Fibroblast of lung (primary cell): ENCODE results near the gene EBF3. TPM values are rescaled to one million over a fixed set of nuclear protein-coding genes. Genes with fewer than 3 reads are reported as not detected.

ENCODE experiments used
- DNase-seq, 2 donors: peaks; one replicate each; pipeline versions ENCODE4 v3.0.0 to v3.0.0-alpha.2; 2010; ENCODE audit warnings: low read depth in 2 of 2
- H2AFZ ChIP-seq: 2 replicates; pipeline ENCODE4 v1.5.1; 2012; ENCODE audit warnings: low read length, control low read depth, inconsistent platforms
- H3K27ac ChIP-seq: 2 replicates; pipeline ENCODE4 v1.5.1; 2011; ENCODE audit warnings: low read length, control low read depth; ENCODE audit not compliant: insufficient read depth
- H3K27me3 ChIP-seq: 2 replicates; pipeline ENCODE4 v1.5.1; 2011; ENCODE audit warnings: mild to moderate bottlenecking, low read length; ENCODE audit not compliant: control insufficient read depth, insufficient read depth
- H3K36me3 ChIP-seq: 2 replicates; pipeline ENCODE4 v1.5.1; 2011; ENCODE audit warnings: low read length; ENCODE audit not compliant: control insufficient read depth, insufficient read depth
- H3K4me1 ChIP-seq: 2 replicates; pipeline ENCODE4 v1.5.1; 2011; ENCODE audit warnings: low read length; ENCODE audit not compliant: control insufficient read depth, insufficient read depth; ENCODE audit errors: extremely low read depth
- H3K4me2 ChIP-seq: 2 replicates; pipeline ENCODE4 v1.5.1; 2011; ENCODE audit warnings: low read length, control low read depth; ENCODE audit not compliant: insufficient read depth; ENCODE audit errors: extremely low read depth
- H3K4me3 ChIP-seq, 4 experiments: fragments of 200-600 bp in 1 of 4; sonication (generic) in 1 of 4; replicated peaks in 1 of 4; 2 replicates each; pipeline ENCODE4 v1.5.1; 2011 to 2016; ENCODE audit warnings: low read length in 4 of 4, low read depth in 3 of 4, mild to moderate bottlenecking in 3 of 4, control low read depth in 2 of 4, inconsistent platforms in 1 of 4, mixed read lengths in 1 of 4; ENCODE audit not compliant: insufficient read depth in 1 of 4; ENCODE audit errors: control extremely low read depth in 1 of 4
- H3K79me2 ChIP-seq: 2 replicates; pipeline ENCODE4 v1.5.1; 2012; ENCODE audit warnings: mild to moderate bottlenecking, low read length, inconsistent platforms; ENCODE audit not compliant: control insufficient read depth, insufficient read depth
- H3K9ac ChIP-seq: 2 replicates; pipeline ENCODE4 v1.5.1; 2011; ENCODE audit warnings: mild to moderate bottlenecking, low read length, control low read depth; ENCODE audit not compliant: insufficient read depth
- H3K9me3 ChIP-seq: 2 replicates; pipeline ENCODE4 v1.5.1; 2012; ENCODE audit warnings: low read depth, low read length; ENCODE audit not compliant: control insufficient read depth, insufficient read depth
- H4K20me1 ChIP-seq: 2 replicates; pipeline ENCODE4 v1.5.1; 2011; ENCODE audit warnings: low read length; ENCODE audit not compliant: control insufficient read depth, insufficient read depth; ENCODE audit errors: extremely low read depth
- CTCF ChIP-seq, 2 donors: IDR thresholded peaks in 1 of 2; conservative IDR thresholded peaks in 1 of 2; 1 replicate in 1 of 2; 2 replicates in 1 of 2; pipeline ENCODE4 v1.5.1; 2011 to 2012; ENCODE audit warnings: low read length in 2 of 2, control low read depth in 1 of 2, inconsistent platforms in 1 of 2, low read depth in 1 of 2, mild to moderate bottlenecking in 1 of 2
- EZH2 ChIP-seq: IDR thresholded peaks from 2 replicates; pipeline ENCODE4 v1.5.1; 2012; ENCODE audit warnings: low read length, control low read depth, mild to moderate bottlenecking; ENCODE audit errors: missing control alignments
- polyA plus RNA-seq, 2 donors: library from polyadenylated mRNA; depleted of rRNA in 1 of 2; stranded (reverse) in 1 of 2; unstranded in 1 of 2; fragments of >200 nt; gene quantifications; 2 replicates each; pipeline ENCODE4 v1.2.1, GENCODE V29; 2011 to 2012; ENCODE audit warnings: missing spikeins in 1 of 2
- total RNA-seq: library from RNA; depleted of rRNA; stranded (reverse); fragments of >200 nt; gene quantifications from 2 replicates; pipeline ENCODE4 v1.2.1, GENCODE V29; 2014

EBF3 gene
- total and polyA plus RNA-seq, 2 donors (not counting 1 experiment from before 2014, with no cell fraction given), result 0.12 to 0.17 TPM

- Histone ChIP-seq H4K20me1 (no peaks in the 10 kb centered on the region), H3K4me2 (no peak overlapping the region), H3K9ac (no peak overlapping the region), H3K27ac (no peak overlapping the region), H3K9me3 (no peaks in the 10 kb centered on the region), H3K4me3 (no peak overlapping the region), H3K79me2 (no peaks in the 10 kb centered on the region), H3K4me1 (no peaks in the 10 kb centered on the region), H3K36me3 (no peaks in the 10 kb centered on the region), H3K27me3 (no peaks in the 10 kb centered on the region), H2AFZ (no peak overlapping the region)
- DNase-seq, result no peak
- TF ChIP-seq EZH2 (no peak), CTCF (conservative IDR thresholded peaks at IDR 0.05 in 1 of 2, IDR thresholded peaks at IDR 0.05 in 1 of 2; ENCODE audit: low read depth in 1 of 2, low read length in 2 of 2) (no peak)
Observed at GRCh38 chr10:129912166-129912917, 51.7 kb downstream of the EBF3 start.

- Histone ChIP-seq H3K9me3 (no peaks in the 10 kb centered on the region), H3K36me3 (no peaks in the 10 kb centered on the region), H3K27me3 (no peaks in the 10 kb centered on the region), H3K4me2 (no peak overlapping the region), H3K27ac (no peak overlapping the region), H3K9ac (no peak overlapping the region), H3K4me1 (no peaks in the 10 kb centered on the region), H2AFZ (no peak overlapping the region), H4K20me1 (no peaks in the 10 kb centered on the region), H3K4me3 (no peak overlapping the region), H3K79me2 (no peaks in the 10 kb centered on the region)
- TF ChIP-seq CTCF (conservative IDR thresholded peaks at IDR 0.05 in 1 of 2, IDR thresholded peaks at IDR 0.05 in 1 of 2; ENCODE audit: low read depth in 1 of 2, low read length in 2 of 2), result no peak
- TF ChIP-seq EZH2, result no peak
- no peak for DNase-seq
Observed at GRCh38 chr10:129911451-129912165, 52.5 kb downstream of the EBF3 start.

- DNase-seq, result no peak
- H3K9ac ChIP-seq, result no peak overlapping the region
- no peak overlapping the region for H3K4me2 ChIP-seq
- TF ChIP-seq EZH2 (no peak), CTCF (conservative IDR thresholded peaks at IDR 0.05 in 1 of 2, IDR thresholded peaks at IDR 0.05 in 1 of 2; ENCODE audit: low read depth in 1 of 2, low read length in 2 of 2) (no peak)
- no peak overlapping the region for H3K4me3 ChIP-seq
- no peaks in the 10 kb centered on the region for H3K4me1 ChIP-seq
- H3K27ac ChIP-seq, result no peak overlapping the region
- no peaks in the 10 kb centered on the region for H3K9me3 ChIP-seq
- H3K79me2 ChIP-seq, result no peaks in the 10 kb centered on the region
- H2AFZ ChIP-seq, result no peak overlapping the region
- H4K20me1 ChIP-seq, result no peaks in the 10 kb centered on the region
- H3K36me3 ChIP-seq, result no peaks in the 10 kb centered on the region
- H3K27me3 ChIP-seq, result no peaks in the 10 kb centered on the region
Observed at GRCh38 chr10:129910861-129911260, 53.2 kb downstream of the EBF3 start.
